Measurements from ENCODE around the gene SYNDIG1L. TPM values are rescaled to one million over a fixed set of nuclear protein-coding genes. Genes with fewer than 3 reads are reported as not detected.

The SYNDIG1L gene
- total and polyA plus RNA-seq, 2 of the 13 experiments (the other 11 are each of a cell fraction or from before 2014, with no cell fraction given): 0.04 TPM; not detected in 1

GRCh38 chr14:74403619-74404417 lies 22.2 kb downstream of the SYNDIG1L start:
- BruUV-seq (replicated peaks): no TSS peak

More at GRCh38 chr14:74403619-74404417, 22.2 kb downstream of the SYNDIG1L start:
- no peak for FAIRE-seq
- Histone ChIP-seq H3K4me3 (replicated peaks in 1 of 3; ENCODE audit: insufficient read depth in 1 of 3, low read depth in 2 of 3, low read length in 3 of 3) (no peak overlapping the region), H3K79me2 (ENCODE audit: insufficient read depth, low read length) (no peaks in the 10 kb centered on the region), H3K27me3 (ENCODE audit: control insufficient read depth in 1 of 2, insufficient read depth in 2 of 2, low read length in 2 of 2) (peaks cover 4 to 34% of the 10 kb centered on the region in 2 experiments), H3K36me3 (replicated peaks in 1 of 2; ENCODE audit: control insufficient read depth in 1 of 2, insufficient read depth in 2 of 2, low read length in 2 of 2) (no peaks in the 10 kb centered on the region), H4K20me1 (ENCODE audit: insufficient read depth, low read length) (no peaks in the 10 kb centered on the region), H2AFZ (ENCODE audit: low read length) (no peak overlapping the region), H3K27ac (ENCODE audit: extremely low read length, insufficient read depth, low read length) (no peak overlapping the region), H3K4me2 (ENCODE audit: low read depth, low read length) (no peak overlapping the region), H3K4me1 (ENCODE audit: insufficient read depth, low read length) (no peaks in the 10 kb centered on the region), H3K9me3 (ENCODE audit: low read length) (no peaks in the 10 kb centered on the region), H3K9ac (ENCODE audit: insufficient read depth, low read depth, low read length) (no peak overlapping the region)
- ATAC-seq: no peak
- ChIA-PET CTCF (ENCODE audit: low intra/inter-chr PET ratio, low total read pairs) (no interaction called here), POLR2A (no interaction called here)
- in situ Hi-C loops (cut with HindIII; ENCODE audit: extremely low pct_ligation_motif_present, low pct_unique_long_range_greater_than_20kb): no loop called here
- no peak for TF ChIP-seq ZNF605 (CRISPR knock-in tag; IDR thresholded peaks at IDR 0.05)
- TF ChIP-seq MNT (IDR thresholded peaks at IDR 0.05): peak; percentile 32
- intact Hi-C loops (cut with micrococcal nuclease; ENCODE audit: unreplicated experiment): no loop called here
- DNase-seq (ENCODE audit: low spot score): no peak
- 33% methylated on average over 12 of the region's 12 CpGs for WGBS (ENCODE audit: low lambda C conversion rate)
